ENCODE results near the gene PRSS36. TPM values are rescaled to one million over a fixed set of nuclear protein-coding genes. Genes with fewer than 3 reads are reported as not detected.
"Not testable (repeated sequence)": the region's sequence is repeated elsewhere in the genome, so short reads cannot be mapped to it uniquely, and the experiment has no call there.

Gene PRSS36
- 2.2 TPM for total RNA-seq
- long read RNA-seq, partial matches to known transcripts = 0 of 5 reads
- long read RNA-seq, other reads (novel, unspliced or antisense) = 5 of 5 reads

DNA sequence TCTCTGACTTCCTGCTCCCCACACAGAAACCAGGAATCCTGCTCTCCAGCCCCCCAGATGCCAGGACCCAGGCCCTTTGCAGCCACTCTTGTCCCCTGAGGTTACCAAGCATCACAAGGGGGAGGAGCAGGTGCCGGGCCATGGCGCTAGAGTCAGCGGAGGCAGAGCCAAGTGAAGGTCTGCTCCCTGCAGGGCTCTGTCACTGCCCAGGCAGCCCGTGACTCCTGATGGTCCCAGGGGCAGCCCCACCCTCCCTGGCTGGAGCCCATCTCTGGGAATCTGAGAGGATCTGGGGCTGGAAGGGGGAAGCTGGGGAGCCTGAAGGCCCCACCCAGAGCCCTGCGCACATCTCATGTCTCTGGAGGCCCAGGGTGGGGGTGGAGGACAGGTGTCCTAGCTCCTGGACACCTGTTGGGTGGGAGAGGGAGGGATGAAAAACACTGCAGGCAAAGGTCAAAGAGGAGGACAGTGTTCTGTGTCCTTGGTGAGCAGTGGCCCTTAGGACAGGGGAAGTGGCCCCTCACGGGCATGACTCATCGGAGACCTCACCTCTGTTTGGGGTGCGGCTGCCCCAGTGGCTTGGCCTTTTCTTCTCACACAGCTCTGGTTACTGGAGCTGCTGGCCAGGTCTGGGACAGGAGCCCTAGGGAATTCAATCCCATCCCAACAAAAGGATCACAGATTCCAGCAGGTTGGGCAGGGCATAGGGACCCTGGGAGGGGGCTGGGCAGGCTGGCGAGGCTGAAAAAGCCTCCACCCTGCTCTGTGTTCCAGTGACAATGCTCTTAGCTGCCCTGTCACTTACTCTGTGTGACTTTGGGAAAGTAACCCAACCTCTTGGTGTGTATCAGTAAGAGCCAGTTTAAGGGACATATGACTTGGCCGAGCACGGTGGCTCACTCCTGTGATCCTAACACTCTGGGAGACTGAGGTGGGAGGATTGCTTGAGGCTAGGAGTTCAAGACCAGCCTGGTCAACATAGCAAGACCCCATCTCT is at the start of gene PRSS36:
Gene PRSS36, minus strand, starts transcription at position 173 of the 997 bp plus-strand sequence. Its CDS starts 31 bp downstream, at position 142.
- peak; percentile 30 for ATAC-seq (ENCODE audit: poor library complexity)
- intact Hi-C loops (cut with DNase I) = loop anchor here (10.0 kb wide), 1 partner anchor 165 kb away; the partner anchor contains the start of gene HSD3B7

GRCh38 chr16:31199430-31200041 is 49.7 kb upstream of the PRSS36 start:
- ATAC-seq (ENCODE audit: poor library complexity) = no peak
- no peak for DNase-seq
- intact Hi-C loops (cut with DNase I) = no loop called here

More for the DNA sequence above, at the start of gene PRSS36:
- DNase-seq = no peak

DNA sequence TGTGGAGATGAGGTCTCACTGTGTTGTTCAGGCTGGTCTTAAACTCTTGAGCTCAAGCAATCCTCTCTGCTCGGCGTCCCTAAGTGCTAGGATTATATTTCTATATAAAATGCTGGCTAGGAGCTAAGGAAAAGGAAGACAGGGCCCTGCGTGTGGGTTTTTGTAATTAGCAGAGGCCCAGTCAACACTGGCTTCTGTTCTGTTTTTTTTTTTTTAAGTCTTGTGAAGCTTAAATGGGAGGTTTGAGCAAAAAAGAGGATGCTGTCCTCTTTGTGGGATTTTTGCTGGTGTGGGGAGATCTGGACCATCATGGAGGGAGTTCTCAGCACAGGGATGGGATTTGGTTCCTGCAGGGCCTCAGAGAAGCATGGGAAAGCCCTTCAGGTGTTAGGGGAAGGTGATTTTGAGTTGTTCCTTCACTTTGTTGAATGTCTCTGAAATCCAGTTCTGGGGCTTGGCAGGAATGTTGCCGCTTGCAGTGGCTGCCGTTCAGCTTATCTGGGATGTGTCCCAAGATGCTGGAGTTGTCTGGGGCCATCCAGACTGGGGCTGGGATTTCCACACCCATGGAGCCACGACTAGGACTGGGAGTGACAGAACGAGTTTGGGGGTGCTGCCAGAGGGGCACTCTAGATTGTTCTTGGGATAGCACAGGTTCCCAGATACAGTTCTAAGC is 48.5 kb upstream of the PRSS36 start:
- ATAC-seq (ENCODE audit: poor library complexity) (no peak), DNase-seq (no peak)
- intact Hi-C loops (cut with DNase I) = no loop called here

GRCh38 chr16:31196324-31197088 is 46.6 kb upstream of the PRSS36 start:
- no peak for ATAC-seq (ENCODE audit: poor library complexity)
- DNase-seq = no peak
- intact Hi-C loops (cut with DNase I) = no loop called here

GRCh38 chr16:31195861-31196260 is 46.0 kb upstream of the PRSS36 start:
- ATAC-seq (ENCODE audit: poor library complexity); intact Hi-C loops (cut with DNase I); DNase-seq: not testable (repeated sequence)

GRCh38 chr16:31194898-31195297 is 45.0 kb upstream of the PRSS36 start:
- intact Hi-C loops (cut with DNase I) = no loop called here

DNA sequence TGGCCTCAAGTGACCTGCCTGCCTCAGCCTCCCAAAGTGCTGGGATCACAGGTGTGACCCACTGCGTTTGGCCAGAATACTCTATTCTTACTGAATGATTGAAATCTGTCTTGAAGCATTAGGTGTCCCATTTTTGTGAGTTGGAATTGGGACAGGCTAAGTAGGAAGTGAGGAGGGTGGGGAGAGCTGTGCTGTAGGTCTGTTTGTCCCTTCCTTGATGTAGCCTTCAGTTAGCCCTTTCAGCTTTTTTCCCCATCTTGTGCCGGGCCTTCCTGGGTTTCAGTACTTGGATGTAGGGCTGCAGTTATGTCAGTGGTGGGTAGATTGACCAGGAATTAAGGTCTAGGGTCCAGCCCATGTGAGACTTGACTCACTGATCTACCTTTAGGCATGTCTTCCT is 44.0 kb upstream of the PRSS36 start:
- intact Hi-C loops (cut with DNase I) = no loop called here
- no peak for DNase-seq
- ATAC-seq (ENCODE audit: poor library complexity) = no peak

More at GRCh38 chr16:31194898-31195297, 45.0 kb upstream of the PRSS36 start:
- no peak for DNase-seq
- ATAC-seq (ENCODE audit: poor library complexity) = no peak

GRCh38 chr16:31192856-31193642 is 43.2 kb upstream of the PRSS36 start:
- ATAC-seq (ENCODE audit: poor library complexity) (no peak), DNase-seq (no peak)
- intact Hi-C loops (cut with DNase I) = no loop called here

DNA sequence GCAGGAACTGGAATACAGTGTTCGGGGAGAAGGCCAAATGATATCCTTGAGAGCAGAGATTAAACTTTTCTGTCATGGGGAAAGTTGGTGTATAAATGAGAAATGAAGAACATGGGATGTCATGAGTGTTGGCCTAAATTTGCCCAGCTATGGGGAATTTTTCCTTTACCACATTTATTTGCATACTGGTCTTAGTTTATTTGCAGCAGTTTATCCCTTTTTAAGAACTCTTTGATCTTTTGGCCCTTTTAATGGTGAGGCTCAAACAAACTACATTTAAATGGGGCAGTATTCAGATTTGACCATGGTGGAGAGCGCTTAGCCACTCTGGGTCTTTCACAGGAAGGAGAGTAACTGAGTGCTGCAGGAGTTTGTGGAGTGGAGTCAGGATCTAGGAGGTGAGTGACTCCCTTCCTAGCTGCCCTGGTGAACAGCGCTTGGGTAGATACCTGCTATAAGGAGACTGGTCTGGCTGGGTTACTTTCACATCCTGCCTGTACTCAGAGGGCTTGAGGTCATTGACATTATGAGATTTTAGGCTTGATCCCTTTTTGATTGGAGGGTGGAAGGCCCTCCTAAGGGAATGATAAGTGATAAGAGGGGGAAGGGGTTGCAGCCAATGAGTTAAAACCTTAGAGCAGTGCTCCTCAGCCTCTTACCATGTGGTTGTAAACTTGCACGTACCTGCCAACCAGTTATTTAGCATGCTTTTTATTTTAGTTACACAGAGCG is 42.0 kb upstream of the PRSS36 start:
- intact Hi-C loops (cut with DNase I) = no loop called here
- no peak for ATAC-seq (ENCODE audit: poor library complexity)
- no peak for DNase-seq

DNA sequence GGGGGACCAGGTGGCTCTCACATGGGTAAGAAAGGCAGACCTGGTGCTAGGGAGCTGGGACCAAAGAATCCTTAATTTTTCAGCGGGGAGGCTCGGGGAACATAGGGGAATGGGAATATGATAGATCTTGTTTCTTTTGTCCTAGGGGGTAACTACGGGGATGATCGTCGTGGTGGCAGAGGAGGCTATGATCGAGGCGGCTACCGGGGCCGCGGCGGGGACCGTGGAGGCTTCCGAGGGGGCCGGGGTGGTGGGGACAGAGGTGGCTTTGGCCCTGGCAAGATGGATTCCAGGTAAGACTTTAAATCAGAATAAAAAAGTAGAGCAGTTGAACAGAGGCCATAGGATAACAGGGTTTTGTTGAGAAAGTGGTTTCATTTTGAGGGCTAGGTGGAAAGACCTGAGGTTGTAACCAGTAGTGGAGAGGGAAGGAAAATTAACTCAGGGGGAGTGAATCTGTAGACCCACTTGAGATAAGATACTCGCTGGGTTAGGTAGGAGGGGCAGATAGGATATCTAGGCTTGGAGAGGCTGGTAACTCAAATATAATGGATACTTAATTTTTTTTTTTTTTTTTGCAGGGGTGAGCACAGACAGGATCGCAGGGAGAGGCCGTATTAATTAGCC is 41.1 kb upstream of the PRSS36 start:
- intact Hi-C loops (cut with DNase I) = no loop called here
- DNase-seq (no peak), ATAC-seq (ENCODE audit: poor library complexity) (no peak)

DNA sequence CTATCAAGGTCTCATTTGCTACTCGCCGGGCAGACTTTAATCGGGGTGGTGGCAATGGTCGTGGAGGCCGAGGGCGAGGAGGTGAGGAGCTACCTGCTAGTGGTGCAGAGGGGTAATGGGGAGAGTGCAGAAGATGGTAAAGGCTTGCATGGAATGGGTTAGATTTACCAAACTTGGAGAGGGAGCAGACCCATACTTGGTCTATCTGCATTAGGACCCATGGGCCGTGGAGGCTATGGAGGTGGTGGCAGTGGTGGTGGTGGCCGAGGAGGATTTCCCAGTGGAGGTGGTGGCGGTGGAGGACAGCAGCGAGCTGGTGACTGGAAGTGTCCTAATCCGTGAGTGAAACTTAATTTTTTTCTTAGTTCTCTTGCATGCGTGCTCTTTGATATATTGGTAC is 40.2 kb upstream of the PRSS36 start:
- ATAC-seq (ENCODE audit: poor library complexity) = no peak
- intact Hi-C loops (cut with DNase I) = no loop called here
- no peak for DNase-seq

- no peak for DNase-seq
- no peak for ATAC-seq (ENCODE audit: poor library complexity)
- intact Hi-C loops (cut with DNase I) = loop anchor here (10.0 kb wide), 1 partner anchor 255 kb away; the partner anchor contains the start of gene ZNF843
Measured at GRCh38 chr16:31189412-31189778, 39.5 kb upstream of the PRSS36 start.

DNA sequence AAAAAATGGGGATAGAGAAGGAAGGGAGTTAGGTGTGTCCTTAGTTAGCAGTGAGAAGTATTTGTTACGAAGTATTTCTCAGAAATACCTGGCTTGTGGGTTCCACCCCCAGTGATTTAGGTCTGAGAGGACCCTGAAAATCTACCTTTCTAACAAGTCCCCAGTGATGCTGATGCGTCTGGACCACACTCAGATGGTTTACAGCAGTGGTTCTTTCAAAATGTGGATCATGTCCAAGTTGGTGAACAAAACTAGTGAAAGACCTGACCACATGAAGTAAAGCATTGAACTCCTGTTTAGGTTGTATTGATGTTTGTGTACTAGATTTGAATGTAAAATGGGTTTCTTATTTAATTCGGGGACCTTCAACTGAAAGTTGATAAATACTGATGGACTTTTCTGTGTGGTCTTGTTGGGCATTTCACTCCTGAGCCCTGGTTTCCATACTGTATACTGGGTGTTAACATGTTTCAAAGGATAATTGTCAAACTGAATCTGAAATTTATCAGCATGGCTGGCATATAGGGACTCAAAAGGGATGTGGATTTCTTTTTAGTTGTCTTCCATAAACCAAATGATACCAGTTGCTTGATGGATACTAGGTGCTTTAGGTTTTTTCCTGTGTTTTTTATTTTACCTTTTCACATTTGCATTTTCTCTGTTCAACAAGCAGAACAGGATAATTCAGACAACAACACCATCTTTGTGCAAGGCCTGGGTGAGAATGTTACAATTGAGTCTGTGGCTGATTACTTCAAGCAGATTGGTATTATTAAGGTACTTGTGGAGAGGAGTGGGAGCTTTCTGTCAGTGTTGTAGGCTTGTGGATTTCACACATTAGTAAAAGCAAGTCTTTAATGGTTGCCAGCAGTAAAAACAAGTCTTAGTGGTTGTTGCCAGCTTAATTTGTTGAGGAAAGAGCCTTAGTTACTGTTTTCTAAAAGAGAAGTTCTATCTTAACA is 38.9 kb upstream of the PRSS36 start:
- intact Hi-C loops (cut with DNase I) = loop anchor here (10.0 kb wide), 1 partner anchor 256 kb away; the partner anchor contains the start of gene ZNF843
- DNase-seq (no peak), ATAC-seq (ENCODE audit: poor library complexity) (no peak)

GRCh38 chr16:31187808-31188189 is 37.9 kb upstream of the PRSS36 start:
- ATAC-seq (ENCODE audit: poor library complexity) = no peak
- no peak for DNase-seq
- intact Hi-C loops (cut with DNase I) = loop anchor here (10.0 kb wide), 1 partner anchor 257 kb away; the partner anchor contains the start of gene ZNF843
